OCI-LY7 (cell line): Measurements from ENCODE around the gene TGFBR3.

Experiments used
- CTCF ChIP-seq: fragments of 200-600 bp; sonication (generic); conservative IDR thresholded peaks from 2 replicates; pipeline ENCODE4 v1.5.1; 2014; ENCODE audit warnings: mild to moderate bottlenecking, antibody characterized with exemption, low read length, moderate library complexity, mixed read lengths
- EZH2phosphoT487 ChIP-seq: fragments of 200-600 bp; sonication (generic); IDR thresholded peaks from 2 replicates; pipeline ENCODE4 v1.6.1; 2018; ENCODE audit warnings: low read depth, borderline replicate concordance, mild to moderate bottlenecking, mixed run types, antibody characterized with exemption, low read length, moderate library complexity, mixed read lengths

- TF ChIP-seq CTCF (no peak), EZH2phosphoT487 (no peak)
These were observed 34.6 kb downstream of the TGFBR3 start for GRCh38 chr1:91851130-91852010.
